Natural killer cell treated with Interleukin-12 subunit alpha and Interleukin-12 subunit beta and Interleukin-15 and Interleukin-18, amount 100 ng/mL, for 72 hours (primary cell): ENCODE data around the gene BCHE. TPM values are rescaled to one million over a fixed set of nuclear protein-coding genes. Genes with fewer than 3 reads are reported as not detected.

Experiments used
- ATAC-seq, 2 donors: fragments of 150-1000 bp; cut with Tn5 transposase in 1 of 2; sonication (Bioruptor Pico), chemical (Tn5 transposase) in 1 of 2; 2 replicates each; pipeline ENCODE4 v1.10.0; 2021
- DNase-seq: peaks from one replicate; pipeline ENCODE4 v3.0.0; 2022; ENCODE audit warnings: low spot score
- H3K27ac Mint-ChIP-seq, 2 donors: 1 replicate in 1 of 2; 2 replicates in 1 of 2; pipeline ENCODE4 v1.8.0; 2022; ENCODE audit warnings: mixed read lengths in 2 of 2, mild to moderate bottlenecking in 1 of 2, moderate library complexity in 1 of 2
- H3K27me3 Mint-ChIP-seq, 2 donors: 1 replicate in 1 of 2; 2 replicates in 1 of 2; pipeline ENCODE4 v1.8.0; 2022; ENCODE audit warnings: mixed read lengths in 2 of 2
- H3K36me3 Mint-ChIP-seq: one replicate; pipeline ENCODE4 v1.8.0; 2022; ENCODE audit warnings: mixed read lengths
- H3K4me1 Mint-ChIP-seq, 2 donors: 1 replicate in 1 of 2; 2 replicates in 1 of 2; pipeline ENCODE4 v1.8.0; 2022; ENCODE audit warnings: low read depth in 2 of 2, mixed read lengths in 2 of 2, mild to moderate bottlenecking in 1 of 2
- H3K4me3 Mint-ChIP-seq: one replicate; pipeline ENCODE4 v1.8.0; 2022; ENCODE audit warnings: mixed read lengths
- H3K9me3 Mint-ChIP-seq: 2 replicates; pipeline ENCODE4 v1.8.0; 2022; ENCODE audit warnings: mixed read lengths
- total RNA-seq, 2 donors: library from RNA; stranded (reverse); gene quantifications; one replicate each; pipeline ENCODE4 v1.2.3, GENCODE V29; 2022

BCHE gene
- total RNA-seq, 2 donors from 2014 or later = not detected

- DNase-seq = no peak
- ATAC-seq = no peak
- H3K9me3 Mint-ChIP-seq = no peaks in the 10 kb centered on the region
- no peak overlapping the region for H3K4me3 Mint-ChIP-seq
- no peaks in the 10 kb centered on the region for H3K4me1 Mint-ChIP-seq
- no peaks in the 10 kb centered on the region for H3K27me3 Mint-ChIP-seq
- H3K36me3 Mint-ChIP-seq = no peaks in the 10 kb centered on the region
- no peak overlapping the region for H3K27ac Mint-ChIP-seq
Measured at GRCh38 chr3:165754219-165755007, 82.8 kb downstream of the BCHE start.

- Mint-ChIP-seq H3K27me3 (no peaks in the 10 kb centered on the region), H3K9me3 (no peaks in the 10 kb centered on the region), H3K4me1 (no peaks in the 10 kb centered on the region), H3K36me3 (no peaks in the 10 kb centered on the region), H3K4me3 (no peak overlapping the region), H3K27ac (no peak overlapping the region)
- DNase-seq (no peak), ATAC-seq (no peak)
Measured at GRCh38 chr3:165753560-165753959, 83.7 kb downstream of the BCHE start.

- H3K9me3 Mint-ChIP-seq = no peaks in the 10 kb centered on the region
- no peaks in the 10 kb centered on the region for H3K4me1 Mint-ChIP-seq
- H3K27ac Mint-ChIP-seq = no peak overlapping the region
- ATAC-seq = no peak
- H3K36me3 Mint-ChIP-seq = no peaks in the 10 kb centered on the region
- H3K4me3 Mint-ChIP-seq = no peak overlapping the region
- DNase-seq = no peak
- H3K27me3 Mint-ChIP-seq = no peaks in the 10 kb centered on the region
Measured at GRCh38 chr3:165751637-165752036, 85.6 kb downstream of the BCHE start.

- H3K27me3 Mint-ChIP-seq = no peaks in the 10 kb centered on the region
- no peak for ATAC-seq
- H3K36me3 Mint-ChIP-seq = no peaks in the 10 kb centered on the region
- H3K4me3 Mint-ChIP-seq = no peak overlapping the region
- H3K4me1 Mint-ChIP-seq = no peaks in the 10 kb centered on the region
- peaks cover 3% of the 10 kb centered on the region for H3K9me3 Mint-ChIP-seq
- H3K27ac Mint-ChIP-seq = no peak overlapping the region
- no peak for DNase-seq
Measured at GRCh38 chr3:165749821-165750220, 87.4 kb downstream of the BCHE start.

- no peak for ATAC-seq
- no peak for DNase-seq
- no peaks in the 10 kb centered on the region for H3K4me1 Mint-ChIP-seq
- no peak overlapping the region for H3K4me3 Mint-ChIP-seq
- H3K9me3 Mint-ChIP-seq = peaks cover 3% of the 10 kb centered on the region
- H3K27ac Mint-ChIP-seq = no peak overlapping the region
- H3K36me3 Mint-ChIP-seq = no peaks in the 10 kb centered on the region
- H3K27me3 Mint-ChIP-seq = no peaks in the 10 kb centered on the region
Measured at GRCh38 chr3:165749241-165749640, 88.0 kb downstream of the BCHE start.

- DNase-seq = no peak
- no peak for ATAC-seq
- peaks cover 3% of the 10 kb centered on the region for H3K9me3 Mint-ChIP-seq
- no peaks in the 10 kb centered on the region for H3K4me1 Mint-ChIP-seq
- no peaks in the 10 kb centered on the region for H3K36me3 Mint-ChIP-seq
- no peaks in the 10 kb centered on the region for H3K27me3 Mint-ChIP-seq
- H3K27ac Mint-ChIP-seq = no peak overlapping the region
- H3K4me3 Mint-ChIP-seq = no peak overlapping the region
Measured at GRCh38 chr3:165748094-165748493, 89.1 kb downstream of the BCHE start.

GRCh38 chr3:165746874-165747273 is 90.3 kb downstream of the BCHE start:
- H3K4me1 Mint-ChIP-seq = no peaks in the 10 kb centered on the region
- no peak for ATAC-seq
- no peak for DNase-seq
- H3K27ac Mint-ChIP-seq = no peak overlapping the region
- H3K9me3 Mint-ChIP-seq = peaks cover 5% of the 10 kb centered on the region
- no peaks in the 10 kb centered on the region for H3K36me3 Mint-ChIP-seq
- no peaks in the 10 kb centered on the region for H3K27me3 Mint-ChIP-seq
- H3K4me3 Mint-ChIP-seq = no peak overlapping the region

GRCh38 chr3:165744025-165744424 is 93.2 kb downstream of the BCHE start:
- Mint-ChIP-seq H3K4me1 (no peaks in the 10 kb centered on the region), H3K27me3 (no peaks in the 10 kb centered on the region), H3K4me3 (no peak overlapping the region), H3K9me3 (peaks cover 7% of the 10 kb centered on the region), H3K36me3 (no peaks in the 10 kb centered on the region), H3K27ac (no peak overlapping the region)
- ATAC-seq = no peak
- no peak for DNase-seq

- no peaks in the 10 kb centered on the region for H3K36me3 Mint-ChIP-seq
- ATAC-seq = no peak
- H3K27me3 Mint-ChIP-seq = no peaks in the 10 kb centered on the region
- H3K9me3 Mint-ChIP-seq = peaks cover 11% of the 10 kb centered on the region
- no peak for DNase-seq
- H3K4me1 Mint-ChIP-seq = no peaks in the 10 kb centered on the region
- H3K4me3 Mint-ChIP-seq = no peak overlapping the region
- no peak overlapping the region for H3K27ac Mint-ChIP-seq
Measured at GRCh38 chr3:165742351-165742750, 94.9 kb downstream of the BCHE start.

GRCh38 chr3:165729756-165730155 is 107.5 kb downstream of the BCHE start:
- no peaks in the 10 kb centered on the region for H3K36me3 Mint-ChIP-seq
- ATAC-seq (no peak), DNase-seq (no peak)
- no peaks in the 10 kb centered on the region for H3K27me3 Mint-ChIP-seq
- H3K4me1 Mint-ChIP-seq = no peaks in the 10 kb centered on the region
- no peak overlapping the region for H3K4me3 Mint-ChIP-seq
- H3K27ac Mint-ChIP-seq = no peak overlapping the region
- peaks cover 11% of the 10 kb centered on the region for H3K9me3 Mint-ChIP-seq

- peaks cover 11% of the 10 kb centered on the region for H3K9me3 Mint-ChIP-seq
- H3K27me3 Mint-ChIP-seq = no peaks in the 10 kb centered on the region
- ATAC-seq (no peak), DNase-seq (no peak)
- no peaks in the 10 kb centered on the region for H3K4me1 Mint-ChIP-seq
- H3K27ac Mint-ChIP-seq = no peak overlapping the region
- no peak overlapping the region for H3K4me3 Mint-ChIP-seq
- H3K36me3 Mint-ChIP-seq = no peaks in the 10 kb centered on the region
Measured at GRCh38 chr3:165728924-165729323, 108.3 kb downstream of the BCHE start.

GRCh38 chr3:165725296-165725695 is 111.9 kb downstream of the BCHE start:
- Mint-ChIP-seq H3K27ac (no peak overlapping the region), H3K9me3 (peaks cover 12% of the 10 kb centered on the region), H3K4me3 (no peak overlapping the region)

More at GRCh38 chr3:165725296-165725695, 111.9 kb downstream of the BCHE start:
- Mint-ChIP-seq H3K4me1 (no peaks in the 10 kb centered on the region), H3K36me3 (no peaks in the 10 kb centered on the region), H3K27me3 (no peaks in the 10 kb centered on the region)
- no peak for DNase-seq
- no peak for ATAC-seq
